22Rv1 (cell line): ENCODE results near the gene SNRPD2.

Experiments
- H3K27ac ChIP-seq: fragments of 450-650 bp; 2 replicates; pipeline ENCODE4 v1.5.1; 2017
- CTCF ChIP-seq: fragments of 450-650 bp; IDR thresholded peaks from 2 replicates; pipeline ENCODE4 v1.5.1; 2017; ENCODE audit warnings: mild to moderate bottlenecking
- ZFX ChIP-seq: fragments of 450-650 bp; IDR thresholded peaks from 2 replicates; pipeline ENCODE4 v1.6.1; 2017; ENCODE audit warnings: antibody characterized with exemption, borderline replicate concordance

The SNRPD2 gene

DNA sequence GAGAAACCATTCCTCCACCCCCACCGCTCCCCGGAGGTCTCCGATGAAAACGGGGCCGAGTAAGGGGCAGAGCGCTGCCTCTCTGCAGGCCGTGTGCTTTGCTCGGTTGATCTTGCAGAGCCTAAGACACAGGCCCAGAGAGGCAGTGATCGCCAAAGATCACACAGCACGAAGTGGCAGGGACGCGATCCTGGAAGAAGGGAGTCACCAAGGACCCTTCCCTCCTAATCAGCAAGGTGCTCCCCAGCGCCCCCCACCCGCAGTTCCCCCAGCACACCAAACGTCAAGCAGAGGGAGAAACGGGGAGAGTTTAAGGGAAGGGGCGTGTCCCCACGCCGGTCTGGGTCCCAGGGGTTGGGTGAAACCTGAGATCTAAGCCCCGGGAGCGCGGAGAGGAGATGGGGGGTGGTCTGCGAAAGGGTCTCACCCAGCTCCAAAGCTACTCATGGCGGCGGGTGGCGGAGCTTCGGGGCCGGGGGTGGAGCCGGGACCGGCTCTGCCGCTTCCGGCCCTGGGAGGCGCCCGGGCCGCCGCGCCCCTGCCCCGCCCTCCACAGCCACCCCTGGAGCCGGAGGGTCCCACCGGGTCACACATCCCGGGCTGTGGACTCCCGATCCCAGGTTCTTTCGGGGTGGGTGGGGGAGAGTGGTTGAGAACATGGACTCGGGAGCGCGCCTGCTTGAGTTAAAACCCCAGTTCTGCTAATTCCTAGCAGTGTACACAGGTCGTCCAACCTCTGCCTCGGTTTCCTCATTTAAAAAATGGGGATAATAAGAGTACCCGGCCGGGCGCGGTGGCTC lies 52.6 kb downstream of the SNRPD2 start, which contains the start of gene EML2:
EML2 (minus strand) TSS at position 468 of the 800 bp plus-strand sequence; CDS start at position 447, 21 bp downstream.
- TF ChIP-seq CTCF (peak; percentile 40; the same call in 1 of the 2 replicates), ZFX (no peak)

GRCh38 chr19:45637890-45638667 lies 53.7 kb downstream of the SNRPD2 start:
- TF ChIP-seq ZFX (no peak), CTCF (no peak)
- H3K27ac ChIP-seq, result peak overlapping the region; percentile 92

More for the DNA sequence above, 52.6 kb downstream of the SNRPD2 start, which contains the start of gene EML2:
- peak within 1 kb of the TSS; percentile 92 for H3K27ac ChIP-seq
